NCI-H446 (cell line): ENCODE data around the gene ASIC4.
A peak's percentile ranks its signal among the peaks of the same experiment; 100 is the strongest.

Experiments used
- DNase-seq, 2 experiments: peaks; one replicate each; lab custom pipeline; 2025; lab: John Stamatoyannopoulos, UW

The ASIC4 gene, protein sequence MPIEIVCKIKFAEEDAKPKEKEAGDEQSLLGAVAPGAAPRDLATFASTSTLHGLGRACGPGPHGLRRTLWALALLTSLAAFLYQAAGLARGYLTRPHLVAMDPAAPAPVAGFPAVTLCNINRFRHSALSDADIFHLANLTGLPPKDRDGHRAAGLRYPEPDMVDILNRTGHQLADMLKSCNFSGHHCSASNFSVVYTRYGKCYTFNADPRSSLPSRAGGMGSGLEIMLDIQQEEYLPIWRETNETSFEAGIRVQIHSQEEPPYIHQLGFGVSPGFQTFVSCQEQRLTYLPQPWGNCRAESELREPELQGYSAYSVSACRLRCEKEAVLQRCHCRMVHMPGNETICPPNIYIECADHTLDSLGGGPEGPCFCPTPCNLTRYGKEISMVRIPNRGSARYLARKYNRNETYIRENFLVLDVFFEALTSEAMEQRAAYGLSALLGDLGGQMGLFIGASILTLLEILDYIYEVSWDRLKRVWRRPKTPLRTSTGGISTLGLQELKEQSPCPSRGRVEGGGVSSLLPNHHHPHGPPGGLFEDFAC

DNA sequence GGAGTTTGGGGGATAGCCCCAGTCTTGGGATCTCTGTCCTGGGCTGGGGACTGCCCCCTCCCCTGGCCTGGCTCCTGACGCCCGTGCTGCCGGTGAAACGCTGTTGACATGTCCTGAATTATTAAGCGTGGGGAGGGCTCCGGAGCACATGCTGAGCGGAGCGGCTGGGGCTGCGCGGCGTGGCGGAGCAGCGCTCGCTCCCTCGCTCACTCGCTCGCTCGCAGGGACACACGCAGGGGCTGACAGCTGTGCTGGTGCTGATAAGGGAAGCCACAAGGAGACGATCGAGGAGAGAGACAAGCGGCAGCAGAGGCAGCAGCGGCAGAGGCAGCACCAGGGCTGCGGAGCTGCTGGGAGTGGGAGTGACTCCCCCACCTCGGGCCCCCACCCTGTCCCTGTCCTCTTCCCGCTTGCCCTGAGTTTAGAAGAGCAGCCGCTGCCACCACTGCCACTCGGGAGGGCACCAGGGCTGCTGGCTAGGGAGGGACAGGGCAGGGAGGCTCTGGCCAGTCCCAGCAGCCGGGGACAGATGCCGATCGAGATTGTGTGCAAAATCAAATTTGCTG, at the start of gene ASIC4:
TSS of gene ASIC4 (plus strand) at position 287 of the 566 bp plus-strand sequence. CDS start at position 530, 243 bp downstream.
- no peak for DNase-seq

GRCh38 chr2:219465659-219466561, 48.4 kb upstream of the ASIC4 start:
- DNase-seq = no peak

DNA sequence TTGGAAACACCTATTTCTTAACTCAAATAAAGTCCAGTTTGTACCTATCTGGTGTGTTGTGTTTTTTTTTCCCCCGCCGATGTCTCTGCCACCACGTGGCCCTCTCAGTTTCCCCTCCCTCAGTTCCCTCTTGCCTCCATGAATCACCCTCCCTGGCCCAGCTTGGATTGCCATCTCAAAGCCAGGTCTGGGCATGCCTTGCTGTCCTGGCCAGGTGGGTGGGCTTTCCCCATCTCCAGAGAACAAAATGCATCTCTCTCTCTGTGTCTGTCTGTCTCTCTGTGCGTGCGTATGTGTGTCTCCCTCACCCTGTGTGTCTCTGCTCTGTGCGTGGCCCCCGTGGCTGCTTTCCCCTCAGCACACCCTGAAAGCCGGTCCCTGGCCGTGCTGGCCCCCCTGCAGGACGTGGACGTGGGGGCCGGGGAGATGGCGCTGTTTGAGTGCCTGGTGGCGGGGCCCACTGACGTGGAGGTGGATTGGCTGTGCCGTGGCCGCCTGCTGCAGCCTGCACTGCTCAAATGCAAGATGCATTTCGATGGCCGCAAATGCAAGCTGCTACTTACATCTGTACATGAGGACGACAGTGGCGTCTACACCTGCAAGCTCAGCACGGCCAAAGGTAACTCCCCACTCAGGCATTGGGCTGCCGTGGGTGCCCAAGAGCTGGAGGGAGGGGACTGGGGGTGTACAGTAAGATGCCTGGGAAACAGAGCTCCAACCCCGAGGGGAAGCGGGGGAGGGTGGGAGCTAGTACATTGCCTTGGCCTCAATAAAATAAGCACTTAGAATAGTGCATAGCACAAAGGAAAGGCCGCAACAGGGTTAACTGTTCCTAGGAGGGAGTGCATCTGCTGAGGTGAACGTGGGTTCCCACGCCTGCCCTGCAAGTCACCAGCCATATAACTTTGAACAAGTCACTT, 47.2 kb upstream of the ASIC4 start:
- no peak for DNase-seq

DNA sequence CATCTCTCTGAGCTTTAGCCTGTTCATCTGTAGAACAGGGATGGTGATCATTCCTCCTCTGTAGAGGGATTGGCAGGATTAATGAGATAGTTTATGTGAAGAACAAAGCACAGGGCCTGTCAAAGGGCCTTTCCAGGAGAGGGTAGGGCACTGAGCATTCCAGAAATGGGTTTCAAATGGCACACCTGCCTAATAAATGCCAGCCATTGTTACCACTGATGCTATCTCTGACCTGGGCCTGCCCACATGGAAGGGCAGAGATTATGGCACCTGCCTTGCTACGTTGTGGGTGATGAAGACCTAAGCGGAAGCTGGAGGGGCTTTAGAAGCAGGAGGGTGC, 46.6 kb upstream of the ASIC4 start:
- DNase-seq = no peak

GRCh38 chr2:219468410-219469185, 45.7 kb upstream of the ASIC4 start:
- DNase-seq = no peak

DNA sequence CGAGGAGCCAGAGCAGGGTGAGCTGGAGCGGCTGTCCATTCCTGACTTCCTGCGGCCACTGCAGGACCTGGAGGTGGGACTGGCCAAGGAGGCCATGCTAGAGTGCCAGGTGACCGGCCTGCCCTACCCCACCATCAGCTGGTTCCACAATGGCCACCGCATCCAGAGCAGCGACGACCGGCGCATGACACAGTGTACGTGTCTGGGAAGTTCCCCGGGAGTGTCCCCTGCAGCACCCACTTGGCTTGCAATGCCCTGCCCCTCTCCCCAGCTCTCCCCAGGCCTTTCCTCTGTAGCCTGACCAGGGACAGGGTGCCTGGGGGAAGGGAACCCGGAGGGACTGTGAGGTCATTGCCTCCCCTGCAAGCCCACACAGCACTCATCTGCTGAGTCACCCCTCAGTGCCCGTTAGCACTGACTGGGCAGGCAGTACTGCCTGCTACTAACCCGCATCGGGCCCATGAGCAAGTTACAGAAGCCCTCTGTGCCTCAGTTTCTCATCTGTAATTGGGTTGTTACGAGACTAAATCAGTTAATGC, 45.0 kb upstream of the ASIC4 start:
- DNase-seq = no peak

DNA sequence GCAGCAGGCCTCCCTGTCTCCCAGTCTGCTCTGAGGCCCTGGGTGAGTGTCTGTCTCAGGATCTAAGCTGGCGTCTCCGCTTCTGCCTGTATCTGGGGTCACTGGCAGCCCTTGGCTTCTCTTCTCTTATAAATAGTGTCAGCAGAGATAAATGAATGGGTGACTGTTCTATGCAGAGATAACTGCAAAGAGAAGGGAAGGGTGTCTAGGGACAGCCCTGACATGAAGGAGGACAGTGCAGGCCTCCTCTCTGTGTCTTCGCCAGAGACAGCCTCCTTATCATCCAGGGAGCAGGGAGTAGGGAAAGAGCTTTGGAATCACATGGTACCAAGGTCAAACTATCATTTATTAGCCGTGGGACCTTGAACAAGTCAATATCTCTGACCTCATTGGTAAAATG, 43.9 kb upstream of the ASIC4 start:
- DNase-seq = no peak

- DNase-seq = no peak
Measured at GRCh38 chr2:219471476-219472371, 42.6 kb upstream of the ASIC4 start.

DNA sequence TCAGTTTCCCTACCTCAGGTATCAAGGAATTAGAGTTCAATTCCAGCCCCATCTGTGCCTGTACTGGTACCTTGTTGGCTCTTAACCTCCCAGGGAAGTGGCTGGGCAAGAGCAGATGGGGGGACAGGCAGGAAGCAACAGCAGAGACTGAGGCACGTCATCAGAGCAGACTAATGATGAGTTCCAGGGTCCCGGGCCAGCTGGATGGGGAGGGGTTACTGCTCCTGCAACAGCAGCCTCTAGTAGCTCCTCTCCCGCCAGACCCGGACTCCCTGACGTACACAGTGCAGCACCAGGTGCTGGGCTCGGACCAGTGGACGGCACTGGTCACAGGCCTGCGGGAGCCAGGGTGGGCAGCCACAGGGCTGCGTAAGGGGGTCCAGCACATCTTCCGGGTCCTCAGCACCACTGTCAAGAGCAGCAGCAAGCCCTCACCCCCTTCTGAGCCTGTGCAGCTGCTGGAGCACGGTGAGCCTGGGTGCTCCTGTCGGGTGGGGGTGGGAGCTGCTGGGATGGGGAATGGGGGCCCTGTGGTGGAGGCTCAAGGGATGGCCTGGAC, 41.6 kb upstream of the ASIC4 start:
- no peak for DNase-seq

DNA sequence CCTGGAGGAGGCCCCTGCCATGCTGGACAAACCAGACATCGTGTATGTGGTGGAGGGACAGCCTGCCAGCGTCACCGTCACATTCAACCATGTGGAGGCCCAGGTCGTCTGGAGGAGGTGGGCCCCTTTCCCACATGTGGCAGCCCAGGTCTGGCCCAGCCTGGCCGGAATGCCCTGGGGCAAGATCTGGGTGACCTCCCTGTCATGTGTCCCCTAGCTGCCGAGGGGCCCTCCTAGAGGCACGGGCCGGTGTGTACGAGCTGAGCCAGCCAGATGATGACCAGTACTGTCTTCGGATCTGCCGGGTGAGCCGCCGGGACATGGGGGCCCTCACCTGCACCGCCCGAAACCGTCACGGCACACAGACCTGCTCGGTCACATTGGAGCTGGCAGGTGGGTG, 40.8 kb upstream of the ASIC4 start:
- DNase-seq = no peak

DNA sequence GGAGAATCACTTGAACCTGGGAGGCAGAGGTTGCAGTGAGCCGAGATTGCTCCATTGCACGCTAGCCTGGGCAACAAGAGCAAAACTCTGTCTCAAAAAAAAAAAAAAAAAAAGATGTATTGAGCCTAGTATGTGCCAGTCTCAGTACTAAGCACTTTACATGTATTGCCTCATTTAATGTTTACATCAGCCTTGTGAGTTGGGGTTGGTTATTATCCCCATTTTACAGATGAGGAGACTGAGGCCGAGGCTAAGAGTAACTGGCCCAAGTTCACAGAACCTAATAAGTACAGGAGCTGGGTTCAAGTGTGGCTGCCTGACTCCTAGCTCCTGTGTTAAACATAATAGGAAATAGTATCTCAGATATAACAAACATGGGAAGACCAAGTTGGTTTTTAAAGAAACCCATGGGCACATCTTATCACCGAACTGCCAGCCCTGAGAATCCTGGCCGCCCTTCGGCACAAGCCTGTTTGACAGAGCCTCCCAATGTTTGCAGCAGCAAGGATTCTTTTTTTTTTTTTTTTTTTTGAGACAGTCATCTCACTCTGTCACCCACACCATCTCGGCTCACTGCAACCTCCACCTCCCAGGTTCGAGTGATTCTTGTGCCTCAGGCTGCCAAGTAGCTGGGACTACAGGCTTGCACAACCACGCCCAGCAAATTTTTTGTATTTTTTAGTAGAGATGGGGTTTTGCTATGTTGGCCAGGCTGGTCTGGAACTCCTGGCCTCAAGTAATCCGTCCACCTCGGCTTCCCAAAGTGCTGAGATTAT, 39.8 kb upstream of the ASIC4 start:
- no peak for DNase-seq

- no peak for DNase-seq
Measured at GRCh38 chr2:219475278-219475677, 39.0 kb upstream of the ASIC4 start.

GRCh38 chr2:219475697-219476651, 38.3 kb upstream of the ASIC4 start:
- peak in 1 of 2 experiments; percentile 46 for DNase-seq

DNA sequence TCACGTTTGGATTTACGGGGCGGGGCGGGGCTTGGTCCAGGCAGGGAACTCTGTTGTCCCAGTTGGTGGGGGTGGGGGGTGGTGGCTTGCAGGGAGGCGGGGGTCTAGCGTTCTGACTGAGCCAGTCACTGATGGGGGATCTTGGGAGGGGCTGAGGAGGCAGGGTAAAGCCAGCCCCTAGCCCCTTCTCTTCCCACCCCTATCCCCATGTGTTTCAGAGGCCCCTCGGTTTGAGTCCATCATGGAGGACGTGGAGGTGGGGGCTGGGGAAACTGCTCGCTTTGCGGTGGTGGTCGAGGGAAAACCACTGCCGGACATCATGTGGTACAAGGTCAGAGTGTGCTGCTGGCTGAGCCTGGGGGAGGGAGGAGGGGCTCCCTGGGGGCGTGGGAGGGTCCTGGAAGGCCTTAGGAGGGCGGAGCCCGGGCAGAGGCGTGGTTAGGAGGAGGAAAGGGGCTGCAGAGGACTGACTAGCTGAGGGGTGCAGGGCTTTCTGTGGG, 37.6 kb upstream of the ASIC4 start:
- no peak for DNase-seq

DNA sequence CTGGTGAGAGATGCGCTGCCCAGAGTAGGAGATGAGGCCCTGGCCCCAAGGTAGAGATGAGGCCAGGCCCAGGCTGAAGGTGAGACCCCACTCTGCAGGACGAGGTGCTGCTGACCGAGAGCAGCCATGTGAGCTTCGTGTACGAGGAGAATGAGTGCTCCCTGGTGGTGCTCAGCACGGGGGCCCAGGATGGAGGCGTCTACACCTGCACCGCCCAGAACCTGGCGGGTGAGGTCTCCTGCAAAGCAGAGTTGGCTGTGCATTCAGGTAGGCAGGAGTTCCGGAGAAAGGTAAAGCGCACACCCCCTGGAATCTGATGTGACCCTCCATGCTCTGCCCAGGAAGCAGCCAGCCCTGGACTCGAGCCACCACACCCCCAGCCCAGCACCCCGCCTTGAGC, 37.1 kb upstream of the ASIC4 start:
- DNase-seq = no peak

DNA sequence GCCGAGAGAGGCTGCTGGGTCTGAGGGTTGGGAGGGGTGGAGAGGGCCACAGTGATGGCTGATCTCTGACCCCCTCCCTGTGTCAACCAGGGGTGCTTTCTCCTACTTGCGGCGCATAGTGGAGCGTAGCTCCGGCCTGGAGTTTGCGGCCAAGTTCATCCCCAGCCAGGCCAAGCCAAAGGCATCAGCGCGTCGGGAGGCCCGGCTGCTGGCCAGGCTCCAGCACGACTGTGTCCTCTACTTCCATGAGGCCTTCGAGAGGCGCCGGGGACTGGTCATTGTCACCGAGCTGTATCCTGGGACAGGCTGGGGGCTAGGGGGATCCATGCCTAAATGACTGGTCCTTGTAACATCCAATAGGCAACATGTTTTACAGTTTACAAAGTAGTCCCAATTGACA, 36.5 kb upstream of the ASIC4 start:
- DNase-seq = no peak

DNA sequence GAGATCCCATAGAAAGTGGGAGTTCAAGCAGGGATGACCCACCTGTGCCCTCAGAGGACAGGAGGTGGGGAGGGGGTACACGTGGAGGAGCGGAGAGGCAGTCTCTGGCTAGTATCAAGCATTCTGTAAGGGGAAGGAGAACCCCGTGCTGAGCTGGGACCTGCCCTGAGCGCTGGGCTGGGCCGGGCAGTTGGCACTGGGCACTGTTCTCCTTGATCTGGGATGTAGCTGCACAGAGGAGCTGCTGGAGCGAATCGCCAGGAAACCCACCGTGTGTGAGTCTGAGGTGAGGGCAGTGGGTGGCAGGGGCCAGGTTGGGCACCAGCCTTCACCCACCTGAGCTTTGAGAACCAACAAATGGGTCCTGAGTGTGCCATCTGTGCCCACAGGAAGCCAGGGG, 35.4 kb upstream of the ASIC4 start:
- DNase-seq = no peak
